Measurements from ENCODE around the gene SPPL2A.
"Not testable (repeated sequence)": the region's sequence is repeated elsewhere in the genome, so short reads cannot be mapped to it uniquely, and the experiment has no call there.

SPPL2A gene

DNA sequence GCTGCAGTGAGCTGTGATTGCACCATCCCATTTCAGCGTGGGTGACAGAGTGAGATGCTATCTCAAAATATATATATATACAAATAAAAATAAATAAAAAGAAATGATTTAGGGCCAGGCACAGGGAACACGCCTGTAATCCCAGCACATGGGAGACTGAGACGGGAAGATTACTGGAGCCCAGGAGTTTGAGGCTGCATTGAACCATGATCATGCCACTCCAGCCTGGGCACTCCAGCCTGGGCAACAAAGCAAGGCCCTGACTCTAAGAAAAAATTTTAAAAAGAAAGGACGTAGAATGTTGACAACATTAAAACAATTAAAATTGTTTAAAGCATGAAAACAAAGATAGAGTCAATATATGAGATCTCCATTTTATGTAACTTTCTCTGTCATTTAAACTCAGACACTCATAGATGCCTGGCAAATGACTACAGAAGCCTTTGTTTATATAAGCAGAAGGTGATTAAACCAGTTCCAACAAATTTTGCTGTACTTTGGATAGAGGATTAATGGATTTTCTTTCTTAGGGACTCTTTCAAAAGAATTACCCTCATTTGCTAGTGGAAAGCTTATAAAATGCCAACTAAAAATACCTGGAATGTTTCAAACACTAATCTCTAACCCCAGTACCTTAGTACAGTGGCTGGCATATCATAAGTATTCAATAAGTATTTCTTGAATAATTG is 68.3 kb downstream of the SPPL2A start:
- H3K4me3 ChIP-seq (replicated peaks; ENCODE audit: low read depth, low read length): no peak overlapping the region
- DNase-seq (ENCODE audit: extremely low read depth, low read depth): no peak
- TF ChIP-seq, protein P1, sequence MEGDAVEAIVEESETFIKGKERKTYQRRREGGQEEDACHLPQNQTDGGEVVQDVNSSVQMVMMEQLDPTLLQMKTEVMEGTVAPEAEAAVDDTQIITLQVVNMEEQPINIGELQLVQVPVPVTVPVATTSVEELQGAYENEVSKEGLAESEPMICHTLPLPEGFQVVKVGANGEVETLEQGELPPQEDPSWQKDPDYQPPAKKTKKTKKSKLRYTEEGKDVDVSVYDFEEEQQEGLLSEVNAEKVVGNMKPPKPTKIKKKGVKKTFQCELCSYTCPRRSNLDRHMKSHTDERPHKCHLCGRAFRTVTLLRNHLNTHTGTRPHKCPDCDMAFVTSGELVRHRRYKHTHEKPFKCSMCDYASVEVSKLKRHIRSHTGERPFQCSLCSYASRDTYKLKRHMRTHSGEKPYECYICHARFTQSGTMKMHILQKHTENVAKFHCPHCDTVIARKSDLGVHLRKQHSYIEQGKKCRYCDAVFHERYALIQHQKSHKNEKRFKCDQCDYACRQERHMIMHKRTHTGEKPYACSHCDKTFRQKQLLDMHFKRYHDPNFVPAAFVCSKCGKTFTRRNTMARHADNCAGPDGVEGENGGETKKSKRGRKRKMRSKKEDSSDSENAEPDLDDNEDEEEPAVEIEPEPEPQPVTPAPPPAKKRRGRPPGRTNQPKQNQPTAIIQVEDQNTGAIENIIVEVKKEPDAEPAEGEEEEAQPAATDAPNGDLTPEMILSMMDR (IDR thresholded peaks at IDR 0.05; ENCODE audit: low read depth, low read length, missing control alignments): no peak

DNA sequence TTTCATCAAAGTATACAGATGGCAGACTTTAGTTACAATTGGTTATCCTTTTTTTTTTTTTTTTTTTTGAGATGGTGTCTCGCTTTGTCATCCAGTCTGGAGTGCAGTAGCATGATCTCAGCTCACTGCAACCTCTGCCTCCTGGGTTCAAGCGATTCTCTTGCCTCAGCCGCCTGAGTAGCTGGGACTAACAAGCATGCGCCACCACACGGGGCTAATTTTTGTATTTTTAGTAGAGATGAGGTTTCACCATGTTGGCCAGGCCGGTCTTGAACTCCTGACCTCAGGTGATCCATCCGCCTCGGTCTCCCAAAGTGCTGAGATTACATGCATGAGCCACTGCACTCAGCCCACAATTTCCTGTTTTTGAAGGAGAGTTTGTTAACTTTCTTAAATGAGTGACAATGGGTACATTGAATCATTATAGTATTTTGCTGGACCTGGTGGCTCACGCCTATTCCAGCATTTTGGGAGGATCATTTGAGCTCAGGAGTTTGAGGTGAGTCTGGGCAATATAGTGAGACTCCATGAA is 70.8 kb downstream of the SPPL2A start:
- DNase-seq (ENCODE audit: extremely low read depth, low read depth); H3K4me3 ChIP-seq (replicated peaks; ENCODE audit: low read depth, low read length): not testable (repeated sequence)

DNA sequence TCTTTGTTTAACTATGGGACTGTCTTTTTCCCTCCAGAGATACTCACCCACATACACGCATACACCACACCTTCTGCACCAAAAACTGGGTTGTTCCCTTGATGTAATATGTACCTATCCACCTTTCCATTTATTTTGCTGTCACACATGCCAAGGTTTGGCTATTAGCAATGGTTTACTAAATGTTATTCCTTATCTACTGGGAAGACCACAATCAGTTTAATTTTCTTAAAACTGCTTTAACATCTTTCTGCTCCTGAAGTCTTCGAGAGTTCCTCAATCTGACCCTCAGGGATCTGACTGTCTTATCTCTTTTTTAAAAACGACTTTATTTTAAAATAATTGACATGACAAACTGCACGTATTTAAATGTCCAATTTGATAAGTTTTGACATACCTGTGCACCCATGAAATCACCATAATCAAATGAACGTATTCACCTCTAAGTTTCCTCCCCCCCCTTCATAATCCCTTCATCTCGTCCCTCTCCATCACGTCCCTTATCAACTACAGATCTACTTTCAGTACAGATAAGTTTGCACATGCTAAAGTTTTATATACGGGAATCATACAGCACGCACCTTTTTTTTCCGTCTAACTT is 78.1 kb downstream of the SPPL2A start:
- no peak for DNase-seq (ENCODE audit: extremely low read depth, low read depth)
- TF ChIP-seq, protein P1 (IDR thresholded peaks at IDR 0.05; ENCODE audit: low read depth, low read length, missing control alignments): no peak

DNA sequence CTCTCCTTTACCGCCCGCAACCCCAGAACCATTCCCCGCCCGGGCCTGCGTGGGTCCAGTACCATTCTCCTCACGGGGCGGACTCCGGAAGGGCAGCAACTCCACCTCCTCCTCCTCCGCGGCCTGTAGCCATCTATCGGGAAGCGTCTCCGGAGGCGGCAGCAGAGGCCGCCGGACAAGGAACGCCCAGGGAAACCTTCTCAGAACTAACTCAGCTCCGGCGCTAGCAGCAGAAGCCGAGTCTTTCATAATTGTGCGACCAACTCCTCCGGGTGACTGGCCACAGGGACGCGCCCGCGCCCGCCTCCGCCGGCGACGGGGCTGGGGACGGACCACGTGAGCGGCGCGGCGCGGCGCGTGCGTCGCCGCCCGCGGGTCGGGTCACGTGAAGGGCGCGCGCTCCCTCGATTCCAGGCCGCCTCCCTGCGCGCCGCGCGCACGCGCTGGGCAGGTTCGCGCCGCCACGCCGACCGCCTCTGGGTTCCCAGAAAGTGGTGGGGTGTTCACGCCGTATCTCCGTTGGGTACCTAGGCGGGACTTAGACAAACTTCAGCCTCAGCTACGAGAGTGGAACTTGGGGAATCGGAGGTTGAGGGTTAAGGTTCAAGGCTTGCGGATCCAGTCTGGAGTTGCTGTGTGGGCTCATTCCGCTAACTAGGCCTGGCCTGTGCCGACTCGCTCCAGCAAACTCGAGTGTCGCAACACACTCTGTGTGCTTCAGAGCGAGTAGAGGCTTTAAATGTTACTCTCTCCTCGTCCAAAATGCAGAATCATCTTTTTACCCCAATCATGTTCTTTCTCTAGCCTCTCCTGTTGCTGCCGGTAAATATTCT is 78.8 kb downstream of the SPPL2A start, which contains the start of gene TRPM7:
Gene TRPM7, minus strand, starts transcription at position 329 of the 833 bp plus-strand sequence. Its CDS starts 264 bp downstream, at position 65.
- TF ChIP-seq, protein P1 (IDR thresholded peaks at IDR 0.05; ENCODE audit: low read depth, low read length, missing control alignments): no peak
- peak within 1 kb of the TSS; percentile 98 for H3K4me3 ChIP-seq (replicated peaks; ENCODE audit: low read depth, low read length)
- DNase-seq (ENCODE audit: extremely low read depth, low read depth): peak; percentile 39

More for the DNA sequence above, 78.1 kb downstream of the SPPL2A start:
- H3K4me3 ChIP-seq (replicated peaks; ENCODE audit: low read depth, low read length): peak overlapping the region; percentile 98

DNA sequence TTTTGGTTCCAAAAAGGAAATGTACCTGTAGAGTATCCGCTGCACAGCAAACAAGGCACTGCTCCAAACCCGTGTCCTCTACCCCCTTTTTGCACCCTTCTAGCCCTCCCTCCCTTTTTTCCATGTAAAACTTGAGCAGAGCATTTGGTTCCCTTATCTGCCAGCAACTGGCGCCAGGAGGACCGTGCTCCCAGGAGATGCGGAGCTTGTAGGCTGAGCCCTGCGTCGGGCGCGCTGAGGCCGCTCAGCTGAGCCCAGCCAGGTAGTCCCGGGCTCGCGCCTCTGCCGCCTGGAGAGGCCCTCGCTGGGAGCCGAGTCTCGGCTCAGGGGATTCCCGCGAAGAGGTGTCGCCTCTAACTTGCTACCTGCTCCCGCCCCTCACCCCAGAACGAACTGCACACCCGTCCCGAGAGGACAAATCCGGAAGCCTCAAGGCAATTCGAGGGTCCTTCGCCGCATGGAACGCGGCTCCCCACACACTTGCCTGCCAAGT is 79.5 kb downstream of the SPPL2A start:
- TF ChIP-seq, protein P1 (IDR thresholded peaks at IDR 0.05; ENCODE audit: low read depth, low read length, missing control alignments): no peak
- DNase-seq (ENCODE audit: extremely low read depth, low read depth): no peak

DNA sequence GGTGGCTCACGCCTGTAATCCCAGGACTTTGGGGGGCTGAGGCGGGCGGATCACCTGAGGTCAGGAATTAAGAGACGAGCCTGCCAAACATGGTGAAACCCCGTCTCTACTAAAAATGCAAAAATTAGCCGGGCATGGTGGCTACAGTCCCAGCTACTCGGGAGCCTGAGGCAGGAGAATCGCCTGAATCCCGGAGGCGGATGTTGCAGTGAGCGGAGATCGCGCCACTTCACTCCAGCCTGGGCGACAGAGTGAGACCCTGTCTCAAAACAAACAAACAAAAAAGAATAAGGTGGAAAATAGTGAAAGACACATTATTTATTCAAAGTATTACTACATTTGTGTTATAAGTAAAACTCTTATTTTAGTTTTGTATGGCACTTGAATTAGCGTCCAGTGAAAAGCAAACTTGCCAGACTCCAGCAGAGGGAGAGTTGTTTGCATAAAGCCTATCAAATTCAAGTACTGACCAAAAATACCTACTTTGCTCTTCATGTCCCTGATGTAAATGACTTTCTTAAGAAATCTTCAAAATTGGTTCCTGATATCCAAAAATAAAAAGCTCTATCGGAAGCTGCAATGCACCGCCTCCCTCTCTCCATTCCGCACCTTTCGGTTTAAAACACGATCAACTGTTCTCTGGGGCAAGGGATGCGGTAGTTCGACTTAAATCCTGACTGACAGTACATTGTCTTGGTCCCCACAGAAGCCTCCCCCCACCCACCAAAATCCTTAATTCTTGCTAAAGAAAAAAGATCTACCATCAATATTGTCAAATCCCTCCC is 80.1 kb downstream of the SPPL2A start:
- peak overlapping the region; percentile 98 for H3K4me3 ChIP-seq (replicated peaks; ENCODE audit: low read depth, low read length)
- TF ChIP-seq, protein P1 (IDR thresholded peaks at IDR 0.05; ENCODE audit: low read depth, low read length, missing control alignments): peak; percentile 4
- DNase-seq (ENCODE audit: extremely low read depth, low read depth): no peak

More for the DNA sequence above, 79.5 kb downstream of the SPPL2A start:
- peak overlapping the region; percentile 98 for H3K4me3 ChIP-seq (replicated peaks; ENCODE audit: low read depth, low read length)
